Mammary epithelial cell (primary cell): ENCODE data around the gene PNRC2.

Experiments
- CTCF ChIP-seq, 2 donors: IDR thresholded peaks in 1 of 2; conservative IDR thresholded peaks in 1 of 2; 2 replicates each; pipeline ENCODE4 v1.5.1; 2011 to 2012; ENCODE audit warnings: inconsistent platforms in 2 of 2, low read length in 2 of 2, mild to moderate bottlenecking in 2 of 2, control low read depth in 1 of 2, low read depth in 1 of 2; ENCODE audit not compliant: insufficient read depth in 1 of 2; ENCODE audit errors: extremely low read depth in 1 of 2
- EZH2 ChIP-seq: IDR thresholded peaks from 2 replicates; pipeline ENCODE4 v1.6.1; 2012; ENCODE audit warnings: low read length, inconsistent platforms, borderline replicate concordance

- TF ChIP-seq CTCF (conservative IDR thresholded peaks at IDR 0.05 in 1 of 2, IDR thresholded peaks at IDR 0.05 in 1 of 2; ENCODE audit: extremely low read depth in 1 of 2, insufficient read depth in 1 of 2, low read depth in 1 of 2, low read length in 2 of 2) (no peak), EZH2 (no peak)
Observed at GRCh38 chr1:23947366-23947765, 12.3 kb upstream of the PNRC2 start.
